ENCODE results near the gene WIPF1.
A peak's percentile ranks its signal among the peaks of the same experiment; 100 is the strongest.

WIPF1 gene

GRCh38 chr2:174527959-174528358, 69.6 kb downstream of the WIPF1 start:
- TF ChIP-seq CTCF (conservative IDR thresholded peaks at IDR 0.05; ENCODE audit: low read depth, low read length): no peak
- no peak for DNase-seq (ENCODE audit: low read depth)
- H3K4me3 ChIP-seq (ENCODE audit: low read depth, low read length): no peak overlapping the region

GRCh38 chr2:174527101-174527721, 70.4 kb downstream of the WIPF1 start:
- DNase-seq (ENCODE audit: low read depth): no peak
- H3K4me3 ChIP-seq (ENCODE audit: low read depth, low read length): no peak overlapping the region
- no peak for TF ChIP-seq CTCF (conservative IDR thresholded peaks at IDR 0.05; ENCODE audit: low read depth, low read length)

GRCh38 chr2:174524527-174524926, 73.1 kb downstream of the WIPF1 start:
- no peak overlapping the region for H3K4me3 ChIP-seq (ENCODE audit: low read depth, low read length)
- no peak for TF ChIP-seq CTCF (conservative IDR thresholded peaks at IDR 0.05; ENCODE audit: low read depth, low read length)
- no peak for DNase-seq (ENCODE audit: low read depth)

GRCh38 chr2:174522553-174522952, 75.1 kb downstream of the WIPF1 start:
- TF ChIP-seq CTCF (conservative IDR thresholded peaks at IDR 0.05; ENCODE audit: low read depth, low read length): peak; percentile 46
- peak; percentile 44 for DNase-seq (ENCODE audit: low read depth)
- H3K4me3 ChIP-seq (ENCODE audit: low read depth, low read length): no peak overlapping the region

GRCh38 chr2:174518395-174518794, 79.2 kb downstream of the WIPF1 start:
- TF ChIP-seq CTCF (conservative IDR thresholded peaks at IDR 0.05; ENCODE audit: low read depth, low read length): no peak
- H3K4me3 ChIP-seq (ENCODE audit: low read depth, low read length): no peak overlapping the region
- no peak for DNase-seq (ENCODE audit: low read depth)

- TF ChIP-seq CTCF (conservative IDR thresholded peaks at IDR 0.05; ENCODE audit: low read depth, low read length): no peak
- no peak overlapping the region for H3K4me3 ChIP-seq (ENCODE audit: low read depth, low read length)
- no peak for DNase-seq (ENCODE audit: low read depth)
Measured at GRCh38 chr2:174516501-174517378, 80.9 kb downstream of the WIPF1 start.

Measured in choroid plexus epithelial cell (primary cell).